HEK293 (cell line): ENCODE results near the gene TNFRSF1A.

Experiments
- CTCF ChIA-PET: fragments of 350-600 bp; formaldehyde crosslinking; extraction: SDS; loops from one replicate; lab custom pipeline; 2021; ENCODE audit warnings: antibody characterized with exemption; lab: Yijun Ruan, JAX
- POLR2A ChIA-PET: fragments of 300-600 bp; formaldehyde crosslinking; extraction: SDS; loops from one replicate; lab custom pipeline; 2020; ENCODE audit warnings: antibody characterized with exemption, inconsistent platforms; lab: Yijun Ruan, JAX
- H3K27ac ChIP-seq: fragments of 200-500 bp; sonication (Bioruptor generic); 2 replicates; pipeline ENCODE4 v1.5.1; 2014; ENCODE audit warnings: low read depth, low read length, control low read depth, inconsistent platforms; ENCODE audit errors: extremely low read depth
- H3K36me3 ChIP-seq, 2 experiments: fragments of 200-500 bp in 1 of 2; sonication (Bioruptor generic) in 1 of 2; 1 replicate in 1 of 2; 2 replicates in 1 of 2; pipeline ENCODE4 v1.5.1; 2014 to 2017; ENCODE audit warnings: inconsistent platforms in 2 of 2, low read length in 2 of 2; ENCODE audit not compliant: control insufficient read depth in 2 of 2, insufficient read depth in 1 of 2
- H3K4me1 ChIP-seq: fragments of 200-500 bp; sonication (Bioruptor generic); 2 replicates; pipeline ENCODE4 v1.5.1; 2014; ENCODE audit warnings: mild to moderate bottlenecking, low read length, inconsistent platforms; ENCODE audit not compliant: control insufficient read depth, insufficient read depth
- H3K4me3 ChIP-seq: 2 replicates; pipeline ENCODE4 v1.5.1; 2011; ENCODE audit warnings: low read depth, mild to moderate bottlenecking, control low read depth, low read length, moderate library complexity
- H3K9me3 ChIP-seq: fragments of 200-500 bp; sonication (Bioruptor generic); 2 replicates; pipeline ENCODE4 v1.5.1; 2014; ENCODE audit warnings: low read depth, low read length, inconsistent platforms; ENCODE audit not compliant: control insufficient read depth, insufficient read depth
- BCL11A ChIP-seq: fragments of 450-650 bp; formaldehyde crosslinking; IDR thresholded peaks from 2 replicates; pipeline ENCODE4 v1.5.1; 2016; ENCODE audit warnings: low read depth, missing biosample characterization, missing genetic modification characterization
- GFI1B ChIP-seq: fragments of 450-650 bp; formaldehyde crosslinking; IDR thresholded peaks from 2 replicates; pipeline ENCODE4 v1.5.1; 2016; ENCODE audit warnings: missing biosample characterization, missing genetic modification characterization
- GLI2 ChIP-seq: fragments of 450-650 bp; formaldehyde crosslinking; IDR thresholded peaks from 2 replicates; pipeline ENCODE4; 2017; ENCODE audit warnings: missing biosample characterization, missing genetic modification characterization, low read depth, borderline replicate concordance
- OVOL3 ChIP-seq: fragments of 450-650 bp; formaldehyde crosslinking; IDR thresholded peaks from 2 replicates; pipeline ENCODE4 v1.5.1; 2016; ENCODE audit warnings: missing biosample characterization, missing genetic modification characterization
- SCRT2 ChIP-seq: fragments of 450-650 bp; formaldehyde crosslinking; IDR thresholded peaks from 2 replicates; pipeline ENCODE4 v1.5.1; 2016; ENCODE audit warnings: missing biosample characterization, missing genetic modification characterization
- SETDB1 ChIP-seq: IDR thresholded peaks from one replicate; pipeline ENCODE4 v1.6.1; 2017; ENCODE audit warnings: mild to moderate bottlenecking, low read length, moderate library complexity, mixed read lengths; ENCODE audit not compliant: insufficient read length
- SP2 ChIP-seq: fragments of 450-650 bp; formaldehyde crosslinking; IDR thresholded peaks from 2 replicates; pipeline ENCODE4 v1.5.1; 2016; ENCODE audit warnings: missing biosample characterization, missing genetic modification characterization
- TRIM28 ChIP-seq: IDR thresholded peaks from 2 replicates; pipeline ENCODE4 v1.6.1; 2011; ENCODE audit warnings: low read length, control low read depth, borderline replicate concordance
- TSHZ1 ChIP-seq: fragments of 450-650 bp; formaldehyde crosslinking; IDR thresholded peaks from 2 replicates; pipeline ENCODE4 v1.5.1; 2016; ENCODE audit warnings: missing biosample characterization, missing genetic modification characterization, borderline replicate concordance
- ZNF138 ChIP-seq: fragments of 450-650 bp; formaldehyde crosslinking; IDR thresholded peaks from 2 replicates; pipeline ENCODE4 v1.5.1; 2016; ENCODE audit warnings: missing biosample characterization, missing genetic modification characterization, borderline replicate concordance
- ZNF37A ChIP-seq: fragments of 450-650 bp; IDR thresholded peaks from 2 replicates; pipeline ENCODE4 v1.5.1; 2018; ENCODE audit warnings: missing biosample characterization, missing genetic modification characterization
- ZNF433 ChIP-seq: fragments of 450-650 bp; formaldehyde crosslinking; IDR thresholded peaks from 2 replicates; pipeline ENCODE4 v1.5.1; 2016; ENCODE audit warnings: missing biosample characterization, missing genetic modification characterization, low read depth
- ZNF513 ChIP-seq: fragments of 450-650 bp; IDR thresholded peaks from 2 replicates; pipeline ENCODE4 v1.5.1; 2018; ENCODE audit warnings: missing biosample characterization, missing genetic modification characterization
- ZNF621 ChIP-seq: fragments of 450-650 bp; formaldehyde crosslinking; IDR thresholded peaks from 2 replicates; pipeline ENCODE4 v1.5.1; 2017; ENCODE audit warnings: missing biosample characterization, missing genetic modification characterization
- ZNF629 ChIP-seq: fragments of 450-650 bp; formaldehyde crosslinking; IDR thresholded peaks from 2 replicates; pipeline ENCODE4 v1.5.1; 2017; ENCODE audit warnings: missing biosample characterization, missing genetic modification characterization
- ZNF768 ChIP-seq: fragments of 450-650 bp; formaldehyde crosslinking; IDR thresholded peaks from 2 replicates; pipeline ENCODE4 v1.5.1; 2018; ENCODE audit warnings: missing biosample characterization, mild to moderate bottlenecking, missing genetic modification characterization
- ZNF837 ChIP-seq: fragments of 450-650 bp; formaldehyde crosslinking; IDR thresholded peaks from 2 replicates; pipeline ENCODE4 v1.5.1; 2016; ENCODE audit warnings: missing biosample characterization, missing genetic modification characterization
- ZSCAN23 ChIP-seq: fragments of 450-650 bp; formaldehyde crosslinking; IDR thresholded peaks from 2 replicates; pipeline ENCODE4 v1.5.1; 2016; ENCODE audit warnings: missing biosample characterization, missing genetic modification characterization
- TF ChIP-seq, protein P1 (sequence below): fragments of 450-650 bp; formaldehyde crosslinking; IDR thresholded peaks from 2 replicates; pipeline ENCODE4 v1.5.1; 2016; ENCODE audit warnings: missing biosample characterization, missing genetic modification characterization
- TF ChIP-seq, protein P2 (sequence below): fragments of 450-650 bp; formaldehyde crosslinking; IDR thresholded peaks from 2 replicates; pipeline ENCODE4 v1.5.1; 2017; ENCODE audit warnings: missing biosample characterization, missing genetic modification characterization

Gene TNFRSF1A

DNA sequence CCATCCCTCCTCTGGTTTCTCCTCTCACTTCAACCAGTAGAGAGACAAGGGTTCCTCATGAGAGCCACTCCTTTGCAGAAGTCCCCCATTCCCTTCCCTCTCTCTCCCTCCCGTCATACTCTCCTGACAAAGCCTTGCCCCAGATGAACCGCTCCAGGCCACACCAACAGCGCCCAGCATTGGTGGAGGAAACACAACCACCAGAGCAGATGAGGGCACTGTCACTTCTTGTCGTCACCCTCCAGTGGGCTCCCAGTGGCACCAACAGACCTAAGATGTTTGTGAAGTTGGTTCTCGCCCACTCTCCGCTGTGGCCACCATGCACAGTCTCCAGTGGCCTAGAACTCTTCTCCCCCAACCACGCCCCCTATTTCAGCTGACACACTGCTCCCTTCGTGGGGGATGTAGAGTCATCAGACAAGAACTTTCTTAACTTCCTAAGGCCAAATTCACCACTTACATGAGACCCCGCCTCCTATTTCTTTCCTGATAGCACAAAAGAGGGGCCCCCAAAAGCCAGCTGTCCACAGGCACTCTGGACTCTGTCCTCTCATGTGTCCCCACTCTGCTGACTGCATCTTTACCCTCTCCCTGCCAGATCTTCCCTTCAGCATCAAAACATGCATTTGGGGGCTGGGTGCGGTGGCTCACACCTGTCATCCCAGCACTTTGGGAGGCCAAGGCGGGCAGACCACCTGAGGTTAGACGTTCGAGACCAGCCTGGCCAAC lies 60.6 kb downstream of the TNFRSF1A start:
- no peaks in the 10 kb centered on the region for H3K36me3 ChIP-seq
- peaks cover 7% of the 10 kb centered on the region; the same call in 1 of the 2 replicates for H3K4me1 ChIP-seq
- POLR2A ChIA-PET = no interaction called here
- no peak overlapping the region for H3K4me3 ChIP-seq
- TF ChIP-seq TRIM28 (no peak), ZNF629 (tag by site-specific recombination) (no peak), GFI1B (tag by site-specific recombination) (no peak), ZNF837 (tag by site-specific recombination) (no peak), OVOL3 (tag by site-specific recombination) (no peak), BCL11A (no peak), ZNF138 (no peak), ZNF513 (tag by site-specific recombination) (no peak), TSHZ1 (no peak), ZNF433 (tag by site-specific recombination) (no peak), ZSCAN23 (tag by site-specific recombination) (no peak), ZNF621 (tag by site-specific recombination) (no peak), SETDB1 (no peak), SCRT2 (tag by site-specific recombination) (no peak), GLI2 (no peak), SP2 (tag by site-specific recombination) (no peak), ZNF768 (tag by site-specific recombination) (no peak), ZNF37A (tag by site-specific recombination) (no peak)
- TF ChIP-seq, protein P1, sequence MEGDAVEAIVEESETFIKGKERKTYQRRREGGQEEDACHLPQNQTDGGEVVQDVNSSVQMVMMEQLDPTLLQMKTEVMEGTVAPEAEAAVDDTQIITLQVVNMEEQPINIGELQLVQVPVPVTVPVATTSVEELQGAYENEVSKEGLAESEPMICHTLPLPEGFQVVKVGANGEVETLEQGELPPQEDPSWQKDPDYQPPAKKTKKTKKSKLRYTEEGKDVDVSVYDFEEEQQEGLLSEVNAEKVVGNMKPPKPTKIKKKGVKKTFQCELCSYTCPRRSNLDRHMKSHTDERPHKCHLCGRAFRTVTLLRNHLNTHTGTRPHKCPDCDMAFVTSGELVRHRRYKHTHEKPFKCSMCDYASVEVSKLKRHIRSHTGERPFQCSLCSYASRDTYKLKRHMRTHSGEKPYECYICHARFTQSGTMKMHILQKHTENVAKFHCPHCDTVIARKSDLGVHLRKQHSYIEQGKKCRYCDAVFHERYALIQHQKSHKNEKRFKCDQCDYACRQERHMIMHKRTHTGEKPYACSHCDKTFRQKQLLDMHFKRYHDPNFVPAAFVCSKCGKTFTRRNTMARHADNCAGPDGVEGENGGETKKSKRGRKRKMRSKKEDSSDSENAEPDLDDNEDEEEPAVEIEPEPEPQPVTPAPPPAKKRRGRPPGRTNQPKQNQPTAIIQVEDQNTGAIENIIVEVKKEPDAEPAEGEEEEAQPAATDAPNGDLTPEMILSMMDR (tag by site-specific recombination) = no peak
- TF ChIP-seq, protein P2, sequence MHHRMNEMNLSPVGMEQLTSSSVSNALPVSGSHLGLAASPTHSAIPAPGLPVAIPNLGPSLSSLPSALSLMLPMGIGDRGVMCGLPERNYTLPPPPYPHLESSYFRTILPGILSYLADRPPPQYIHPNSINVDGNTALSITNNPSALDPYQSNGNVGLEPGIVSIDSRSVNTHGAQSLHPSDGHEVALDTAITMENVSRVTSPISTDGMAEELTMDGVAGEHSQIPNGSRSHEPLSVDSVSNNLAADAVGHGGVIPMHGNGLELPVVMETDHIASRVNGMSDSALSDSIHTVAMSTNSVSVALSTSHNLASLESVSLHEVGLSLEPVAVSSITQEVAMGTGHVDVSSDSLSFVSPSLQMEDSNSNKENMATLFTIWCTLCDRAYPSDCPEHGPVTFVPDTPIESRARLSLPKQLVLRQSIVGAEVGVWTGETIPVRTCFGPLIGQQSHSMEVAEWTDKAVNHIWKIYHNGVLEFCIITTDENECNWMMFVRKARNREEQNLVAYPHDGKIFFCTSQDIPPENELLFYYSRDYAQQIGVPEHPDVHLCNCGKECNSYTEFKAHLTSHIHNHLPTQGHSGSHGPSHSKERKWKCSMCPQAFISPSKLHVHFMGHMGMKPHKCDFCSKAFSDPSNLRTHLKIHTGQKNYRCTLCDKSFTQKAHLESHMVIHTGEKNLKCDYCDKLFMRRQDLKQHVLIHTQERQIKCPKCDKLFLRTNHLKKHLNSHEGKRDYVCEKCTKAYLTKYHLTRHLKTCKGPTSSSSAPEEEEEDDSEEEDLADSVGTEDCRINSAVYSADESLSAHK (tag by site-specific recombination) = no peak
- TF ChIP-seq, all 188 proteins: peak for 0
- Histone ChIP-seq H3K9me3 (no peaks in the 10 kb centered on the region), H3K27ac (no peak overlapping the region)
- CTCF ChIA-PET = interaction anchor here (6.8 kb wide), 1 partner anchor 86 kb away, joined by 72 read pairs; no protein-coding TSS in a partner anchor
